ENCODE measurements around the gene IL1B.

- TF ChIP-seq, protein P1, sequence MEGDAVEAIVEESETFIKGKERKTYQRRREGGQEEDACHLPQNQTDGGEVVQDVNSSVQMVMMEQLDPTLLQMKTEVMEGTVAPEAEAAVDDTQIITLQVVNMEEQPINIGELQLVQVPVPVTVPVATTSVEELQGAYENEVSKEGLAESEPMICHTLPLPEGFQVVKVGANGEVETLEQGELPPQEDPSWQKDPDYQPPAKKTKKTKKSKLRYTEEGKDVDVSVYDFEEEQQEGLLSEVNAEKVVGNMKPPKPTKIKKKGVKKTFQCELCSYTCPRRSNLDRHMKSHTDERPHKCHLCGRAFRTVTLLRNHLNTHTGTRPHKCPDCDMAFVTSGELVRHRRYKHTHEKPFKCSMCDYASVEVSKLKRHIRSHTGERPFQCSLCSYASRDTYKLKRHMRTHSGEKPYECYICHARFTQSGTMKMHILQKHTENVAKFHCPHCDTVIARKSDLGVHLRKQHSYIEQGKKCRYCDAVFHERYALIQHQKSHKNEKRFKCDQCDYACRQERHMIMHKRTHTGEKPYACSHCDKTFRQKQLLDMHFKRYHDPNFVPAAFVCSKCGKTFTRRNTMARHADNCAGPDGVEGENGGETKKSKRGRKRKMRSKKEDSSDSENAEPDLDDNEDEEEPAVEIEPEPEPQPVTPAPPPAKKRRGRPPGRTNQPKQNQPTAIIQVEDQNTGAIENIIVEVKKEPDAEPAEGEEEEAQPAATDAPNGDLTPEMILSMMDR (conservative IDR thresholded peaks at IDR 0.05; ENCODE audit: low read length) = no peak
- TF ChIP-seq EZH2phosphoT487 (IDR thresholded peaks at IDR 0.05; ENCODE audit: borderline replicate concordance, low read depth, low read length) = no peak
Observed at GRCh38 chr2:112792419-112792818, 44.2 kb downstream of the IL1B start.
